GM19467 (cell line): ENCODE measurements around the gene PRSS3.
"Not testable (repeated sequence)": the region's sequence is repeated elsewhere in the genome, so short reads cannot be mapped to it uniquely, and the experiment has no call there.

ENCODE experiments used
- ATAC-seq: cut with Tn5 transposase; IDR thresholded peaks from one replicate; pipeline ENCODE4 v1.9.1; 2021; ENCODE audit warnings: mild to moderate bottlenecking, moderate library complexity; ENCODE audit not compliant: unreplicated experiment

Gene PRSS3

DNA sequence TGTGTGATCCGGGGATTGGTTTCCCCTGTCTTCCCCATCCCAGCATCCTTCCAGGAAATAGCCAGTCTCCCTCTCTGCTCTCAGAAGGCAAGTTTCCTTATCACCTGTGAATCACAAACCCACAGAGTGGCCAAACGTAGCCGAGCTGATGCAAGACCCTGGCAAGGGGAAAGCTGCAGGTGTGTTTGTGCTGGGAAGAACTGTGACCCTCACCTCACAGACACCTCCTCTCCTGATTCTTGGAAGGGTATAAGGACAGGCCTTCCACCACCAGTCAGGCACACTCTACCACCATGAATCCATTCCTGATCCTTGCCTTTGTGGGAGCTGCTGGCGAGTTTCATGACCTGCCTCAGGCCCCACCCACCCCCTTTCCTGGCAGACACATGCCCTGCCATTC lies at the start of gene PRSS3:
PRSS3 (plus strand) TSS at position 281 of the 400 bp plus-strand sequence; CDS start at position 294, 13 bp downstream.
- no peak for ATAC-seq

DNA sequence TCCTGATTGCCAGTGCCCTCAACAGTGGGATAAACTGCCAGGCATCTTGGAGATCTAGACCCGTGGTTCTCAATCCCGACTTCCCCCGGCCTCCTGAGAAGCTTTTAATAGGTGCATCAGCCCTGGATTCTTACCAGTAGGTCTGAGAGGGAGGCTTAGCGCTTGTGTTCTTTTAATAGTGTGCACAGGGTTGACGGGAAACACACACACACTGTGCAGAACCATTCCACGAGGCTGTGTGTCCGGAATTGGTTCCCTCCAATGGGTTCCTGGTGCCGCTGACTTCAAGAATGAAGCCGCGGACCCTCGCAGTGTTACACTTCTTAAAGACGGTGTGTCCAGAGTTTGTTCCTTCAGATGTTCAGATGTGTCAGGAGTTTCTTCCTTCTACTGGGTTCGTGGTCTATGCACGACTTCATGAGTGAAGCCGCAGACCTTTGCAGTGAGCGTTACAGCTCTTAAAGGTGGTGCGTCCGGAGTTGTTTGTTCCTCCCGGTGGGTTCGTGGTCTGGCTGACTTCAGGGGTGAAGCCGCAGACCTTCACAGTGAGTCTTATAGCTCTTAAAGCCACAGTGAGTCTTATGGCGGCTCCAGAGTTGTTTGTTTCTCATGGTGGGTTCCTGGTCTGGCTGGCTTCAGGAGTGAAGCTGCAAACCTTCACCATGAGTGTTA lies 46.6 kb upstream of the PRSS3 start:
- ATAC-seq = no peak

DNA sequence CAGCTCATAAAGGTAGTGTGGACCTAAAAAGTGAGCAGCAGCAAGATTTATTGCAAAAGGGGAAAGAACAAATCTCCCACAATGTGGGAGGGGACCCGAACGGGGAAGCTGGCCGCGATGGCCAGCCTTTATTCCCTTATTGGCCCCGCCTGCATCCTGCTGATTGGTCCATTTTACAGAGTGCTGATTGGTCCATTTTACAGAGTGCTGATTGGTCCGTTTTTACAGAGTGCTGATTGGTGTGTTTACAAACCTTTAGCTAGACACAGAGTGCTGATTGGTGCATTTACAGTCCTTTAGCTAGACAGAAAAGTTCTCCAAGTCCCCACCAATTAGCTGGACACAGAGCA lies 46.1 kb upstream of the PRSS3 start:
- ATAC-seq = not testable (repeated sequence)

DNA sequence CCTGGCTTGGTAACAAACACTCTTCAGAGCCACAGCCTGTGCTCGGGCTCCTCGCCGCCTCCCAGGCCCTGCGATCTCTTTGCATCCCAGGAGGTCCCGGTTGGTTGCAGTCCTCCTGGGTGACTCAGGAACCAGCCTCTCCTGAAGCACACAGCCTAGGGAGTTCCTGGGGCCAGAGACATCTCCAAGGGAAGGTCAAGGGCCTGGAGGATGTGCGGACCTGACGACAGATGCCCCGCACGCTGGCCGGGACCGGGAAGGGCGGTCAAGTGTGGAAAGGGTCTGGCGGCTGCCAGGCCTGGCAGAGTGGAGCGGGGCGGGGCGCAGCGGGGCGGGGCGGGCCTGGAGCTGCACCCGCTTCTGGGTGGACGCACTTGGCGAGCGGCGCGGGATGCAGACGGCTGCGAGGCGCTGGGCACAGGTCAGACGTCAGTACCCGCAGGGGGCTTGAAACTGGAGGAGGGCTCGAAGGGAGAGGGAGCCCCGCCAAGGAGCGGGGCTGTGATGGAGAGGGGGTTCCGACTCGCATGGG lies 45.0 kb upstream of the PRSS3 start:
- ATAC-seq = no peak

DNA sequence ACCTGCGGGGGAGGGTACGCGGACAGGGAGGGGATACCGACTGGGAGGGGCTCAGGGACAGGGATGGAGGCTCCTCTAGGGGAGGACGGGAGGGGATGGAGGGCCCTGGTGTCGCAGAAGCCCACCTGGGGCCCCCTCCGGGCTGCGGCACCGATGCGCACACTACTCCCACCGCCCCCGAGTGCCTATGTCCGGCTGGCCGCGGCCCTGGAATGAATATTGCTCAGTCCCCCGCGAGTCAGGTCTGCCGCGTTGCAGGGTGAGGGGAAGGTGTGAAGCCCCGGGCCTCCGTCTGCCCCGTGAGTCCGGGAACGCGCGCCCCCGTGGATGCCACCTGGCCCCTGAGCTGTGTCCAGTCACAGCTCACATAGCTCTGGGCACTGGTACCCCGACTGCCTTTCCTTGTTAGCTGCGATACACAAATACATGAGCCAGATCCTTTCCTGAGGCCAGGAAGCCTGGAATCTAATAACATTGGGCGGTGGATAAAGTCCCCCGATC lies 44.5 kb upstream of the PRSS3 start:
- ATAC-seq = no peak

DNA sequence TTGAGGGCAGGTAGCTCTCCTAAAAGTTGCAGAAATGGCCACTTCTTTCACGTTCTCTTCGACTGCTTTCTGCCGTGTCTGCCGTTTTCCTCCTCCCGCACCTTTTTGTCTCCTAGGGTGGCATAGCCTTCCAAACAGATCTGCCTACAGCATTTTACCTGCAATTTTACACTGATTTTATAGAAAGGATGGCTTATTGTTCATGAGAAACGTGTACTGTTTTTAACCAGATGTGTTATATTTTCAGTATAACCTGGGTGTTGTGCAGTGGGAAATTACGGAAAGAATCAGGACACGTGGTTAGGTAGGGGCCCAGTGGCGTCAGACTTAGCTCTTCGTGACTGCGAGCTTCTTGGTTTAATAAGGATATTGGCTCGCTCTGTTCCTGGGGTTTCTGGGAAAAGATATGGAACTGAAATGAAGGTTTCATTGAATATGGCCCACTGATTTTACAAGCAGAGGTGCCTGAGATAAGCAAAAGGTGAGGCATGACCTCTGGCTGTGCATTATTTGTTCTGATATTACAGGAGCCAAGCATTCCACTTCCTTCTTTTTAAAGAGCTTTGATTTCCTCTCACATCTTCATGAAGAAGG lies 43.7 kb upstream of the PRSS3 start:
- ATAC-seq = no peak

DNA sequence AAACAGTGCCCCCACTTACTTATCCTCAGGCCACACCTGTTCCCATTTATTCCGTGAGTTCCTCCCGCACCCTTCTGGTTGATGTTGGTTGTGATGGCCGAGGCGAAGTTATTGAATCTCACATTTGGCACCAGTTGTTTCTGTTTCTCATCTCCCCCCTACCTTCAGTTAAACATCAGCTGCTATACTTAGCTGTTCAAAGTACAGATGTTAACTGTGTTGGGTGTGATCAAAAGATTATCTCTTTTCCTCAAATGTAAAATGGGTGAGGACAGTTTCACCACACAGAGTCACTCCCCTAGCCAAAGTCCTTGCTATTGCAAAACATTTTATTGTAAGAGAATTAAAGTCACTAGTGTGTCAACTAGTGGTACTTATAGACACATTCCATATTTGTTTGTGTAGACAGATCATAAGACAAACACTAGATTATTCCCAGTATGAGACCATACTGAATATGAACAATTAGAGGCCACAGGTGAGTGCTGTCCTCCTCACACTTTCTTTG lies 43.2 kb upstream of the PRSS3 start:
- ATAC-seq = no peak

DNA sequence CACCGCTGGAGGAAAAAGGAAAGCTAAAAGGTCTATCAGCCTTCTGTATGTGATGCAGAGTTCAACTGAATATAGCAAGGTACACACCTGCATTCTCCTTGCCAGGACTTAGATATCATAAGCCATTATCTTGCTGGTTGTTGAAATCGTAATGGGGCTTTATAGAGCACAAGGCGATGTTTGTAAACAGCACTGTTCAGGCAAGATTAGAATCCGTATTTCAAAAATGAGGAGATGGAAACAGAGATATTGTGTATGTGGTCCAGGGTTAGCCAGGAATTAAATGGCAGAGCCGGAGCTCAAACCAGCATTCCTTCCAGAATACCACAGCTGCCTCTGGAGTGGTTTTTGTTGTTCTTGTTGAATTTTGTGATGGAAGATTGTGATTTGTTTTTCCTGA lies 42.6 kb upstream of the PRSS3 start:
- ATAC-seq = not testable (repeated sequence)

DNA sequence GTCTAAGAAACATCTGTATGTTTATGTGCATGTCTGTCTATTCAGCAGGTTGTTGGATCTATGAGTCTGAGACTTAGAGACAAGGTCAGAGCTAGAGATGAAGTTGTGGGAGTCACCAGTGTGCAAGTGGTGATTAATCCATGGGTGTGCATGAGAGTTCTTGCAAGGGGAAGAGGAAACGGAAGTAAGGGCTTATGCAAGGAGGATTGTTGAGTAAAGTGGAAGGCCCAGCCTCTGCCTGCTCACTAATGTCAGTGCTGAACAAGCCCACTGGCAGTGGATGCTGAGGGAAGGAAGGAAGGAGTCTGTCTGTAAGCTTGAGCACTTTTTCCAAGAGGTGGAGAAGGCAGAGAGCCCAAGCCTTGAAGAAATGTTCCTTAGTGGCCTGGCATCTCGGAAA lies 35.7 kb upstream of the PRSS3 start:
- not testable (repeated sequence) for ATAC-seq

DNA sequence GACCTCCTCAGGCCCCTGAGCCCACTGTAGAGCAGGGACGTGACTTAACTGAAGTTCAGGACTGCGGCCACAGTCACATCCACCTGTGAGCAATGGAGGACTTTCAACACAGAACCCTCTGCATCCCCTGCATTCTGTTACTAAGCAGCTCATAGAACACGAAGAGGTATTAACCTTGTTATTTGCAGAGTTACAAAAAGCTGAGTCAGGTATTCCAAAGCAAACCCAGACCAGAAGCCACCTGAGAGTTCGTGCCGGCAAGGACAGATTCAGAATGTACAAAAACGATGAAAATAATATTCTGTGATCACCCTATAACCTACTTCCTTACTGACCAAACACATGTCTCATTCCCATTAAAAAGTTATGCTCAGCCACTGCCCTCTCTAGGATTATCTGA lies 33.0 kb upstream of the PRSS3 start:
- ATAC-seq = no peak

DNA sequence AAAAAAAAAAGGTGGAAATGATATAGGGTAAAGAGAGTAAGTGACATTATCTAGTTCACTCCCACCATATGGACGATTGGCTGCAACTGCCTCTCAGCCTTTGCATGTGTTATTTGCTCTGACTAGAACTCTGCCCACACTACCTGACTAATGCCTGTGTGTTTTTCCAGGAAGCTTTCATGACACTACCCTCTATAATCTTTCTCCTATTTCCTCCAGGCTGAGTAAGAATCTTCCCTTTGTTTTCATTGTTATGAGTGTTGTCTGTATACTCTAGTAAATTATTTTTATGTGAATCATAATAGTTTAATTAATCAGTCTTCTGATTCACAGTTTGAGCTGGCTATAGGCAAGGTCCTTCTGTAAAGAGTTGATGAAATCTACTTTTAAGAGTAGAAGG lies 31.7 kb upstream of the PRSS3 start:
- ATAC-seq = not testable (repeated sequence)

DNA sequence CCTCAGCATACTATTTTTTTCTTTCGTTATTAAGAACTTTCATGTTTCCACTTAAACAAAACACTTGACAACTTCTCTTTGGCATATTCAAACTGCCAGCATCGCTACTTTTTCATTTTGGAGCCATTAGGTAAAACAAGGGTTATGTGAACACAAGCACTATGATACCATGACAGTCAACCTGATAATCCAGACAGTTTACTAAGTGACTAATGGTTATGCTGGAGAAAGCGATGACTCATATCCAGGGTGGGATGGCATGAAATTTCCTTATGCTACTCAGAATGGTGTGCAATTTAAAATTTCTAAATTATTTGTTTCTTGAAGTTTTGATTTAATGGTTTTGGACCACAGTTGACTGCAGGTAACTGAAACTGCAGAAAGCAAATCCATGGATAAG lies 29.9 kb upstream of the PRSS3 start:
- ATAC-seq = no peak

DNA sequence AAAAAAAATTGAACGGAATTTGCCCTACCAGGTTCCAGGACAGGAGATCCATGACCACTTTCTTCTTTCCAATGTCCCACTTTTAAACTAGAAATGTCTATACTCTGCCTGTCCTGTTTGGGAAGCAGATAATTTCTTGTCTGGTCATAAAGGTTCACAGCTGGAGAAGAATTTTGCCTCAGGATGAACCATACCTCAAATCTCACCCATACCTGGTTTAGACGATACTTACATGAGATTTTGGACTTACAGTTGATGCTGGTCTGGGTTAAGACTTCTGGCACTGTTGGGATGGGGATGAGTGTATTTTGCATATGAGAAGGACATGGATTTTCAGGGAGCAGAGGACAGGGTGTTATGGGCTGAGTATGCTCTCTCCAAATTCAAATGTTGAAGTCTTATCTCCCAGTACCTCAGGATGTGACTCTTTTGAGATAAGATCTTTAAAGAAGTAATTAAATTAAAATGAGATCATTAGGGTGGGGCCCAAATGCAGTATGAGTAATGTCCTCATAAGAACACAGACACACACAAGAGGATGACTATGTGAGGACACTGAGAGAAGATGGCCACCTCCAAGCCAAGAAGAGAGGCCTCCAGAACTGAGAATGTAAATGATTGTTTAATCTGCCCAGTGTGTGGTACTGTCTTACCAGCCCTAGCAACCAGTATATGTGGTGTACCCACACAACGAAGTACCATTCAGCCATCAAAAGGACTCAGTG lies 25.0 kb upstream of the PRSS3 start:
- ATAC-seq = not testable (repeated sequence)

DNA sequence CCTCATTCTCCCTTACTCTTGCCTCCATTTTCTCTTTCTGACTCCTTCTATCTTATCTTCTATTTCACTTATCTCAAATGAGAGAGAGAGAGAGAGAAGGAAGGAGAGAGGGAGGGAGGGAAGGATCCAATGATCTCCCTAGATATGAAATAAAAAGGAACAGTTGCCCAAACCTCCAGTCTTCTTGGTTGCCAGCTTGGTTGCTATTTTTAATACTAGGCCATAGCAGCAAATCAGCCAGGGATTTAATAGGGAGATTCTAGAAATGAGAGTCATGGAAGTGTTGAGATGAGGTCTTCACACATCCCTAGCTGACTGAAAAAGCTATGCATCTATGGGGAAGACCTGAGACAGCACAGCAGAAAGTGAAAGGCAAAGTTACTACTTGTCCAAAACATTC lies 22.2 kb upstream of the PRSS3 start:
- ATAC-seq = not testable (repeated sequence)

DNA sequence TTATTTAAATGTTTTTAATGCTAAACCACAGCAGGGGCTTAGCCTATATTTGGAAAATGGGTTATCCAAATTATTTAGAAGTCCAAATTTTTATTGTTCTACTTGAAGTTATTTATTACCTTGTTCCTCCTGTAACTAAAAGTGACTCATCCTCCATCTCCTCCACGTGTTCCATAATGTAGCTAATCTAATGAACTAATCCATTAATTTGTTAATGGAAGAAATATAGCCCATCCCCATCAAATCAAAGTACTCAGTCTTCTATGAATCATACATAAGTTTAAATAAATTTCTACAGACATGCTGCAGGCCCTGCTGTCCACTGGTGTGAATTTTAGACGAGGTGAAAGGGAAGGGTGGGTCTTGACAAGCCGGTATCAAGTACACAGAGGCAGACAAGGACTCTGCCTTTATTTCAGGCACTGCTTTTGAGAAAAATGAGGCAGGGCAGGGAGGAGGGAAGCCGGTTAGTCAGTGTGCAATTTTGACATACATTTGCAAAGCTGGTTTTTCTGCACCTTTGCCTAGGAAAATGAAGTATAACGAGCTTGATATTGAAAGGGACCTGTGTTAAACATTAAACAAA lies 21.2 kb upstream of the PRSS3 start:
- ATAC-seq = not testable (repeated sequence)

DNA sequence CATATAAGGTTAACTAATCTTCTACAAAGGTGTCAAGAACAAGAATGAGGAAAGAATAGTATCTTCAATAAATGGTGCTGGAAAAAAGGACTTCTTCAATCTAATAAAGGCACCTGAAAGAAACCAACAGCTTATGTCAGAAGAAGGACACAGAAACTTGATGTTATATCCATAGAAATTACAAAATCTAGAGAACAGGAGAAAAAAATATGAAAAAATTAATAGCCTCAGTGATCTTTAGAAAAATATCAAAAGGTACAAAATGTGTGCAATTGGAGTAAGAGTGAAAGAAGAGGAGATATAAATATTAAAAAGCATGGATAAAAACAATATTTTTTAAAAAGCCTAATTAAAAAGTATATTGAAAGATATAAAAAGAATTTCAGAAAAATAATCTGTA lies 18.8 kb upstream of the PRSS3 start:
- ATAC-seq = no peak

DNA sequence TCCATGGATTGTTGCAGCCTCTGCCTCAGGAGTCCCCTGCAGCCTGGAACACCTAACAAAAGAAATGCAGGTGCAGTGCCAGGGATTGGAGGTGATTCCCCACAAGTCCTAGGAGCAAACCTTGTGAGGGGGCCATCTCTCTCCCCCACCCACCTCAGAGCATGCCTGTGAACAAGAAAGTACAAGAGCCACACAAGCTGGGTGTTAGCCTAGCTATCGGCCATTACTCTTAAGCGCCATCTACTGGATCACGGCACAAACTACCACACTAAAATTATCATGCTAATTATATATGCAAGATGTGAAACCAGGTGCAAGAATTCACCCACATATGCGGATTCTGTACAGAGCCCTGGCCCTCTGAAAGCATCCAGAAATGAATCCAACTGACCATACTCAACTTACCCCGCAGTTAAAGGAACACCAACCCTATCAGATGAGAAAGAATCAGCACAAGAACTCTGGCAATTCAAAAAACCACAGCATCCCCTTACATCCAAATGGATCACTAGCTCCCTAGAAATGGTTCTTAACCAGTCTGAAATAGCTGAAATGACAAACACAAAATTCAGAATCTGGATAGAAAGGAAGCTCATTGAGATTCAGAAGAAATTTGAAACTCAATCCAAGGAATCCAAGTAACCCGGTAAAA lies 16.5 kb upstream of the PRSS3 start:
- ATAC-seq = peak; percentile 67

DNA sequence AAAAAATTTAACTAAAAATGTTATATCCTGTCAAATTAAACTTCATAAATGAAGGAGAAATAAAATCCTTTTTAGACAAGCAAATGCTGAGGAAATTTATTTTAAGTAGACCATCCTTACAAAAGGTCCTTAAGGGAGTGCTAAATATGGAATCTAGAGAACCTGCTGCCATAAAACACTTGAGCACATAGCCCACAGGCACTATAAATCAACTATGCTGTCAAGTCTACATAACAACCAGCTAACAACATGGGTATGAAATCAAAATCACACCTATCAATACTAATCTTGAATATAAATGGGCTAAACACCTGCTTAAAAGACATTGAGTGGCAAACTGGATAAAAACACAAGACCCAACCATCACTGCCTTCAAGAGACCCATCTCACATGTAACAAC lies 15.1 kb upstream of the PRSS3 start:
- no peak for ATAC-seq

DNA sequence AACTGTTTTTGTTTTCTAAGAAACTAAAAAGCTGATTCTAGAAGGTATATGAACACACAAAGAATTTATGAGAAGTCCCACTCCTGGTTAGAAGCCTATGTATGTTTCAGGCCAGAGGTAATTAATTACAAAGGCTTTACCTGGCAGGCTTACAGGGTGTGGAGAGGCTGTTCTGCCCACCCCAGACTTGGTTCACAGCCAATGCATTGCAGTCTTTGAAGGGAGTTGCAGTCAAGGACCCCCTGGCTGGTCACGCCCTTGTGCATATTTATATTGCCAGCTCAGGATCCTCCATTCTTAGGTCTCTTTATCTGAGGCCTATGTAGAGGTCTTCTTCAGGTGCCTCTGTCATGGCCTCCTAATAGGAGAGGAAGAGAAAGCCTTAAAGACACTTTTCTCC lies 13.6 kb upstream of the PRSS3 start:
- no peak for ATAC-seq

DNA sequence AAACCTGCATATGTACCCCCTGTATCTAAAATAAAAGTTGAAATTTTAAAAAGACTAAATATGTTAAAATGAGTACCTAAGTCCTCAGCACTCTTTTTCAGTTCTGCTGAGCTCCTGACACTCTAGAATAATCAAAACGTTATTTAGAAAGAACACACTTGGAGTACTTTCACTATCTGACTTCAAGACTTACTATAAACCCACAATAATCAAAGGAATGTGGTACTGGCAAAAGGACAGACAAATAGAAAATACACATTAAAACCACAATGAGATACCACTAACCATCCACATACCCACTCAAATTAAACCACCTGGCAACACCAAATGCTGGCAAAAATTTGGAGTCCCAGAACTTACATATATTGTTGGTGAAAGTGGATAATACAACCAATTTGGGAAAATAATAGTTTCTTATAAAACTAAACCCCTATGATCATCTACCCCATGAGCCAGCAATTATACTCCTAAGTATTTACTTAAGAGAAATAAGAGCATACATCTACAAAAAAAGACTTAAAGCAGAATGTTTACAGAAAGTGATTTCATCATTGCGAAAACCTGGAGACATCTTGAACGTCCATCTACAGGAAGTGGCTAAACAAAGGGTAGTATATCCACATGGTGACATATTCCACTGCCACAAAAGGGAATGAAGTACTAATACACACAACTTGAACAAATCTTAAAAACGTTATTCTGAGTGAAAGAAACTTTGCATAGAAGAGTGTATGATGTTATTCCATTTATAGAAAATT lies 12.8 kb upstream of the PRSS3 start:
- no peak for ATAC-seq
